GM13976 (cell line): Measurements from ENCODE around the gene FRMD6.

ENCODE experiments used
- DNase-seq: peaks from one replicate; pipeline ENCODE4 v3.0.0; 2012; ENCODE audit warnings: low spot score
- CTCF ChIP-seq: IDR thresholded peaks from 2 replicates; pipeline ENCODE4 v1.5.1; 2012; ENCODE audit warnings: borderline replicate concordance, mild to moderate bottlenecking; ENCODE audit not compliant: insufficient read depth; ENCODE audit errors: extremely low read depth, missing control alignments, control extremely low read depth
- in situ Hi-C: fragments of 300-500 bp; cut with MboI; formaldehyde crosslinking; loops from one replicate; pipeline ENCODE4 v1.12.0; 2022; ENCODE audit warnings: low sequenced_read_pairs, mixed read lengths, inconsistent platforms; ENCODE audit not compliant: unreplicated experiment

FRMD6 gene

DNA sequence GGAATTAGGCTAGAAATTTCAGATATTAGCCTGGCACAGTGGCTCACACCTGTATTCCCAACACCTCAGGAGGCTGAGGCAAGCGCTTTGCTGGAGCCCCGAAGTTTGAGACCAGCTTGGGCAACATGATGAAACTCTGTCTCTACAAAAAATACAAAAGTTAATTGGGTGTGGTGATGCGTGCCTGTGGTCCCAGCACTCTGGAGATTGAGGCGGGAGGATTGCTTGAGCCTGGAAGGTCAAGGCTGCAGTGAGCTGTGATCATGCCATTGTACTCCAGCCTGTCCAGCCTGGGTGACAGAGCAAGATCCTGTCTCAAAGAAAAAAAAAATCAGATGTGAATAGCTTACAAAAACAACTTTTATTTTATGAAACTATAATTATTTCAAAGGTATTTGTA is 15.1 kb downstream of the FRMD6 start:
- TF ChIP-seq CTCF, result no peak
- in situ Hi-C loops, result no loop called here
- DNase-seq, result no peak

- in situ Hi-C loops, result no loop called here
- no peak for TF ChIP-seq CTCF
- DNase-seq, result no peak
These were observed 17.2 kb downstream of the FRMD6 start for GRCh38 chr14:51668870-51669269.

- in situ Hi-C loops, result no loop called here
- no peak for TF ChIP-seq CTCF
- no peak for DNase-seq
These were observed 22.7 kb downstream of the FRMD6 start for GRCh38 chr14:51674294-51675002.

DNA sequence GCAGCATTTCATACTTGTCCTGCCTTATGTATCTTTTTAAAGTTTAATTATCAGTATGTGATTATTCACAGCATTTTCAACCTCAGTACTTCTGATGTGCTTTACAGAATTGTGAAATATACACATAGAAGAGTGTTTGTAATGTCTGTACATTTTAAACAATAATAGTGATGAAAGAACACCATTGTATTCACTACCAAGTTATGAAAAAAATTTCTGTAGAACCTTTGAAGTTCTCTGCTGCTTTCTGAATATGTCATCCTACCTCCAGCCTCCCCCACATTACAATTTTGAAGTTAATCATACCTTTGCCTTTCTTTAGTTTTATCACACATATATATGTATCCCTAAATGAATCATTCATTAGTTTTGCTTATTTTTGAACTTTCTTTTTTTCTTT is 24.8 kb downstream of the FRMD6 start:
- no peak for TF ChIP-seq CTCF
- DNase-seq, result no peak
- in situ Hi-C loops, result no loop called here

- DNase-seq, result no peak
- in situ Hi-C loops, result no loop called here
- TF ChIP-seq CTCF, result no peak
These were observed 25.6 kb downstream of the FRMD6 start for GRCh38 chr14:51677266-51677665.

- no peak for TF ChIP-seq CTCF
- in situ Hi-C loops, result no loop called here
- DNase-seq, result no peak
These were observed 26.0 kb downstream of the FRMD6 start for GRCh38 chr14:51677738-51678137.
